ENCODE data around the gene RAD51B. TPM values are rescaled to one million over a fixed set of nuclear protein-coding genes. Genes with fewer than 3 reads are reported as not detected.

Gene RAD51B
- total and polyA plus RNA-seq, 2 of the 13 experiments (the other 11 are each of a cell fraction or from before 2014, with no cell fraction given) = 7.0 to 9.5 TPM

GRCh38 chr14:67882986-67883555 lies 63.5 kb downstream of the RAD51B start:
- intact Hi-C loops (cut with micrococcal nuclease; ENCODE audit: unreplicated experiment) (no loop called here), in situ Hi-C loops (cut with HindIII; ENCODE audit: extremely low pct_ligation_motif_present, low pct_unique_long_range_greater_than_20kb) (no loop called here)
- Histone ChIP-seq H3K4me3 (replicated peaks in 1 of 3; ENCODE audit: insufficient read depth in 1 of 3, low read depth in 2 of 3, low read length in 3 of 3) (no peak overlapping the region), H3K9ac (ENCODE audit: insufficient read depth, low read depth, low read length) (no peak overlapping the region), H2AFZ (ENCODE audit: low read length) (no peak overlapping the region), H3K79me2 (ENCODE audit: insufficient read depth, low read length) (no peaks in the 10 kb centered on the region), H3K4me1 (ENCODE audit: insufficient read depth, low read length) (no peaks in the 10 kb centered on the region), H3K27ac (ENCODE audit: extremely low read length, insufficient read depth, low read length) (no peak overlapping the region), H3K27me3 (ENCODE audit: control insufficient read depth in 1 of 2, insufficient read depth in 2 of 2, low read length in 2 of 2) (no peaks in the 10 kb centered on the region), H3K36me3 (replicated peaks in 1 of 2; ENCODE audit: control insufficient read depth in 1 of 2, insufficient read depth in 2 of 2, low read length in 2 of 2) (no peaks in the 10 kb centered on the region), H4K20me1 (ENCODE audit: insufficient read depth, low read length) (no peaks in the 10 kb centered on the region), H3K9me3 (ENCODE audit: low read length) (no peaks in the 10 kb centered on the region), H3K4me2 (ENCODE audit: low read depth, low read length) (no peak overlapping the region)
- CTCF ChIA-PET (ENCODE audit: low intra/inter-chr PET ratio, low total read pairs) = no interaction called here
- POLR2A ChIA-PET = interaction anchor here (0.6 kb wide), 1 partner anchor 1011 kb away, joined by 4 read pairs; no protein-coding TSS in a partner anchor
- FAIRE-seq (no peak), DNase-seq (ENCODE audit: low spot score) (no peak), ATAC-seq (no peak)
- BruUV-seq (replicated peaks) = no TSS peak
- WGBS (ENCODE audit: low lambda C conversion rate) = 96% methylated on average over 4 of the region's 4 CpGs
- TF ChIP-seq MXD1 (CRISPR knock-in tag; IDR thresholded peaks at IDR 0.05) = no peak
- no peak for TF ChIP-seq SIN3A (IDR thresholded peaks at IDR 0.05; ENCODE audit: borderline replicate concordance, low read depth, low read length)
- no peak for TF ChIP-seq PHF8 (CRISPR knock-in tag; IDR thresholded peaks at IDR 0.05)
- no peak for TF ChIP-seq KMT2B (CRISPR knock-in tag; IDR thresholded peaks at IDR 0.05)
- no peak for TF ChIP-seq CSRNP1 (CRISPR knock-in tag; IDR thresholded peaks at IDR 0.05)
- TF ChIP-seq ARID4A (CRISPR knock-in tag; IDR thresholded peaks at IDR 0.05; ENCODE audit: borderline replicate concordance) = no peak
- no peak for TF ChIP-seq PRDM10 (CRISPR knock-in tag; IDR thresholded peaks at IDR 0.05; ENCODE audit: low read depth)
- TF ChIP-seq DZIP1 (CRISPR knock-in tag; IDR thresholded peaks at IDR 0.05) = no peak
- no peak for TF ChIP-seq IKZF4 (CRISPR knock-in tag; IDR thresholded peaks at IDR 0.05; ENCODE audit: borderline replicate concordance, low read depth, not compliant biosample characterization)
- TF ChIP-seq ZNF333 (CRISPR knock-in tag; IDR thresholded peaks at IDR 0.05; ENCODE audit: borderline replicate concordance) = no peak

Data from HepG2 (cell line).